ENCODE results near the gene TXNRD1.

The TXNRD1 gene

GRCh38 chr12:104352106-104352713 lies 136.6 kb downstream of the TXNRD1 start:
- no peak for DNase-seq

GRCh38 chr12:104353012-104353981 lies 137.7 kb downstream of the TXNRD1 start:
- no peak for DNase-seq

GRCh38 chr12:104354167-104354867 lies 138.7 kb downstream of the TXNRD1 start:
- DNase-seq, result no peak

GRCh38 chr12:104354868-104355570 lies 139.4 kb downstream of the TXNRD1 start:
- DNase-seq, result no peak

GRCh38 chr12:104355630-104356029 lies 140.1 kb downstream of the TXNRD1 start:
- DNase-seq, result no peak

GRCh38 chr12:104356231-104357115 lies 140.9 kb downstream of the TXNRD1 start:
- no peak for DNase-seq

GRCh38 chr12:104357421-104357952 lies 141.9 kb downstream of the TXNRD1 start:
- no peak for DNase-seq

GRCh38 chr12:104358353-104359003 lies 142.9 kb downstream of the TXNRD1 start:
- peak; percentile 55 for DNase-seq

GRCh38 chr12:104359216-104359615 lies 143.6 kb downstream of the TXNRD1 start:
- DNase-seq, result no peak

GRCh38 chr12:104360157-104360556 lies 144.6 kb downstream of the TXNRD1 start:
- DNase-seq, result no peak

- no peak for DNase-seq
Measured at GRCh38 chr12:104360983-104361707, 145.6 kb downstream of the TXNRD1 start.

GRCh38 chr12:104365921-104366410 lies 150.4 kb downstream of the TXNRD1 start:
- DNase-seq, result no peak

GRCh38 chr12:104369708-104370107 lies 154.1 kb downstream of the TXNRD1 start:
- no peak for DNase-seq

GRCh38 chr12:104371043-104371870 lies 155.7 kb downstream of the TXNRD1 start:
- DNase-seq, result no peak

- no peak for DNase-seq
Measured at GRCh38 chr12:104372061-104372720, 156.6 kb downstream of the TXNRD1 start.

- DNase-seq, result no peak
Measured at GRCh38 chr12:104372721-104373335, 157.2 kb downstream of the TXNRD1 start.

- DNase-seq, result no peak
Measured at GRCh38 chr12:104374071-104374470, 158.5 kb downstream of the TXNRD1 start.

- DNase-seq, result no peak
Measured at GRCh38 chr12:104374806-104375205, 159.2 kb downstream of the TXNRD1 start.

All from femur (tissue), 1 donor.